ENCODE data around the gene RTEL1. TPM values are rescaled to one million over a fixed set of nuclear protein-coding genes. Genes with fewer than 3 reads are reported as not detected.

The RTEL1 gene
- total and polyA plus RNA-seq, 2 donors (not counting 1 experiment from before 2014, with no cell fraction given) = 15.1 to 32.6 TPM

DNA sequence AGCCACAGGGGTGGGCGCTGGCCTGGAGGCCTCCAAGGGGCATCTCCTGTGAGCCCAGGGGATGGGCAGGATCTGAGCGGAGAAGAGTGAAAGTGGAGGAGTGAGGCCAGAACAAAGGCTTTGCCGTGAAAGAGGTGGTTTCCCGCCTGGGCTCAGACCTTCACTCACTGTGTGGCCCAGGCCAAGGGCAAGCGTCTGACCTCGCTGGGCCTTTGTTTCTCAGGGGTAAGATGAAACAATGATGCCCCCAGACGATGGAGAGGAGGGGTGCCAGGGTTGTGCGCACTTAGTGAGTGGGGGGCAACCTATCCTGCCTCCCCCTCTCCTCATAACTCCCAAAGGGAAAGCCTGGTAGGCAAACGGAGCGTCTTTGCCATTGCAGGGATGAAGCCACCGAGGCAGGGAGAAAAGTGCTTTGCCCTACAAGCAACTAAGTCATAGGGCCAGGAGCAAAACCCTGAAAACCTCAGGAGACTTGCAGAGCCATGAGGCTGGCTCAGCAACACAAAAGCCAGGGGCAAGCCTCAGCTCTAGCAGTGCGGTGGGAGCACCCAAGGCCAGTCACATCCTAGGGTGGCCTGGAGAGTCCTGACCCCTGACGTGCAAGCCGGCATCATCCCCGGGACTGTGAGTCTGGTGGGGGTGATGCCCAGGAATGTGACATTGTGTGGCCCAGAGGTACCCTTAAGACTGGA is 4.0 kb upstream of the RTEL1 start:
- H4K20me1 ChIP-seq (ENCODE audit: control insufficient read depth, insufficient read depth, low read length, poor library complexity, severe bottlenecking) = no peaks in the 10 kb centered on the region
- WGBS (ENCODE audit: insufficient coverage) = 79% methylated on average over 7 of the region's 15 CpGs
- ChIA-PET CTCF (no interaction called here), POLR2A (no interaction called here)
- H3K27me3 Mint-ChIP-seq = no peaks in the 10 kb centered on the region
- peak overlapping the region; percentile 56 for H3K9ac ChIP-seq (ENCODE audit: low read length)
- ATAC-seq (ENCODE audit: low read depth) = no peak
- peak overlapping the region; percentile 92 for H3K4me2 ChIP-seq (replicated peaks; ENCODE audit: low read depth, low read length, poor library complexity, severe bottlenecking)
- peaks cover 0 to 4% (median 0%) of the 10 kb centered on the region in 3 donors for H3K9me3 ChIP-seq (ENCODE audit: control extremely low read depth in 1 of 3, control insufficient read depth in 2 of 3, insufficient read depth in 1 of 3, low read length in 2 of 3)
- peak overlapping the region in 4 of 5 experiments; percentile 21 to 59 (median 46) for H3K4me3 ChIP-seq (ENCODE audit: control extremely low read depth in 1 of 5, extremely low read depth in 1 of 5, insufficient read depth in 1 of 5, low read depth in 2 of 5, low read length in 4 of 5)
- H3K27ac Mint-ChIP-seq = no peak overlapping the region
- H3K27ac ChIP-seq (ENCODE audit: low read length in 2 of 2) = no peak overlapping the region
- intact Hi-C loops (cut with micrococcal nuclease) = no loop called here
- H3K4me1 ChIP-seq (ENCODE audit: control insufficient read depth in 2 of 2, insufficient read depth in 2 of 2, low read length in 2 of 2) = peaks cover 27 to 44% of the 10 kb centered on the region in 2 donors
- H2AFZ ChIP-seq (ENCODE audit: insufficient read depth, low read depth, low read length, poor library complexity, severe bottlenecking) = peak overlapping the region; percentile 73
- H3K9me3 Mint-ChIP-seq (ENCODE audit: insufficient read depth) = no peaks in the 10 kb centered on the region
- no peaks in the 10 kb centered on the region for H3K79me2 ChIP-seq (ENCODE audit: control insufficient read depth, insufficient read depth, low read length)
- H3K4me1 Mint-ChIP-seq = peaks cover 24% of the 10 kb centered on the region
- no peaks in the 10 kb centered on the region for H3K36me3 ChIP-seq (replicated peaks in 1 of 2; ENCODE audit: control extremely low read depth in 1 of 2, control insufficient read depth in 1 of 2, extremely low read depth in 1 of 2, insufficient read depth in 2 of 2, low read length in 1 of 2)
- peak overlapping the region; percentile 50 for H3K4me3 Mint-ChIP-seq
- TF ChIP-seq, protein P1, sequence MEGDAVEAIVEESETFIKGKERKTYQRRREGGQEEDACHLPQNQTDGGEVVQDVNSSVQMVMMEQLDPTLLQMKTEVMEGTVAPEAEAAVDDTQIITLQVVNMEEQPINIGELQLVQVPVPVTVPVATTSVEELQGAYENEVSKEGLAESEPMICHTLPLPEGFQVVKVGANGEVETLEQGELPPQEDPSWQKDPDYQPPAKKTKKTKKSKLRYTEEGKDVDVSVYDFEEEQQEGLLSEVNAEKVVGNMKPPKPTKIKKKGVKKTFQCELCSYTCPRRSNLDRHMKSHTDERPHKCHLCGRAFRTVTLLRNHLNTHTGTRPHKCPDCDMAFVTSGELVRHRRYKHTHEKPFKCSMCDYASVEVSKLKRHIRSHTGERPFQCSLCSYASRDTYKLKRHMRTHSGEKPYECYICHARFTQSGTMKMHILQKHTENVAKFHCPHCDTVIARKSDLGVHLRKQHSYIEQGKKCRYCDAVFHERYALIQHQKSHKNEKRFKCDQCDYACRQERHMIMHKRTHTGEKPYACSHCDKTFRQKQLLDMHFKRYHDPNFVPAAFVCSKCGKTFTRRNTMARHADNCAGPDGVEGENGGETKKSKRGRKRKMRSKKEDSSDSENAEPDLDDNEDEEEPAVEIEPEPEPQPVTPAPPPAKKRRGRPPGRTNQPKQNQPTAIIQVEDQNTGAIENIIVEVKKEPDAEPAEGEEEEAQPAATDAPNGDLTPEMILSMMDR (IDR thresholded peaks at IDR 0.05) = no peak
- TF ChIP-seq EZH2 (IDR thresholded peaks at IDR 0.05; ENCODE audit: borderline replicate concordance, insufficient read depth, low read depth, low read length, poor library complexity, severe bottlenecking) = no peak
- peaks cover 0 to 31% (median 11%) of the 10 kb centered on the region in 4 experiments for H3K27me3 ChIP-seq (replicated peaks in 1 of 4; ENCODE audit: control extremely low read depth in 1 of 4, control insufficient read depth in 3 of 4, insufficient read depth in 4 of 4, low read length in 3 of 4)
- DNase-seq = no peak

- CTCF ChIA-PET = no interaction called here
- Histone ChIP-seq H3K4me2 (replicated peaks; ENCODE audit: low read depth, low read length, poor library complexity, severe bottlenecking) (no peak overlapping the region), H3K4me3 (ENCODE audit: control extremely low read depth in 1 of 5, extremely low read depth in 1 of 5, insufficient read depth in 1 of 5, low read depth in 2 of 5, low read length in 4 of 5) (no peak overlapping the region), H3K9me3 (ENCODE audit: control extremely low read depth in 1 of 3, control insufficient read depth in 2 of 3, insufficient read depth in 1 of 3, low read length in 2 of 3) (peaks cover 0 to 4% (median 0%) of the 10 kb centered on the region in 3 donors), H3K79me2 (ENCODE audit: control insufficient read depth, insufficient read depth, low read length) (no peaks in the 10 kb centered on the region), H4K20me1 (ENCODE audit: control insufficient read depth, insufficient read depth, low read length, poor library complexity, severe bottlenecking) (no peaks in the 10 kb centered on the region), H3K36me3 (replicated peaks in 1 of 2; ENCODE audit: control extremely low read depth in 1 of 2, control insufficient read depth in 1 of 2, extremely low read depth in 1 of 2, insufficient read depth in 2 of 2, low read length in 1 of 2) (no peaks in the 10 kb centered on the region), H3K27ac (ENCODE audit: low read length in 2 of 2) (no peak overlapping the region), H3K9ac (ENCODE audit: low read length) (no peak overlapping the region), H3K4me1 (ENCODE audit: control insufficient read depth in 2 of 2, insufficient read depth in 2 of 2, low read length in 2 of 2) (peaks cover 27 to 47% of the 10 kb centered on the region in 2 donors), H2AFZ (ENCODE audit: insufficient read depth, low read depth, low read length, poor library complexity, severe bottlenecking) (no peak overlapping the region), H3K27me3 (replicated peaks in 1 of 4; ENCODE audit: control extremely low read depth in 1 of 4, control insufficient read depth in 3 of 4, insufficient read depth in 4 of 4, low read length in 3 of 4) (peaks cover 0 to 31% (median 11%) of the 10 kb centered on the region in 4 experiments)
- Mint-ChIP-seq H3K4me3 (no peak overlapping the region), H3K27me3 (no peaks in the 10 kb centered on the region), H3K9me3 (ENCODE audit: insufficient read depth) (no peaks in the 10 kb centered on the region), H3K27ac (no peak overlapping the region), H3K4me1 (peaks cover 26% of the 10 kb centered on the region)
- TF ChIP-seq, protein P1 (IDR thresholded peaks at IDR 0.05) = no peak
- no peak for TF ChIP-seq EZH2 (IDR thresholded peaks at IDR 0.05; ENCODE audit: borderline replicate concordance, insufficient read depth, low read depth, low read length, poor library complexity, severe bottlenecking)
- intact Hi-C loops (cut with micrococcal nuclease) = loop anchor here (5.0 kb wide), 1 partner anchor 407 kb away; the partner anchor contains the start of gene TCEA2
- 92% methylated on average over 4 of the region's 4 CpGs for WGBS (ENCODE audit: insufficient coverage)
- no peak for DNase-seq
- ATAC-seq (ENCODE audit: low read depth) = no peak
- POLR2A ChIA-PET = no interaction called here
These were observed 2.9 kb upstream of the RTEL1 start for GRCh38 chr20:63655249-63655648.
